HG03196 (cell line): ENCODE data around the gene LDLRAD1.
"Not testable (repeated sequence)": the region's sequence is repeated elsewhere in the genome, so short reads cannot be mapped to it uniquely, and the experiment has no call there.

Experiments
- ATAC-seq: cut with Tn5 transposase; IDR thresholded peaks from one replicate; pipeline ENCODE4 v1.9.1; 2021; ENCODE audit not compliant: unreplicated experiment

LDLRAD1 gene

GRCh38 chr1:53995683-53996082 lies 22.3 kb downstream of the LDLRAD1 start:
- ATAC-seq: no peak

GRCh38 chr1:53994516-53994915 lies 23.5 kb downstream of the LDLRAD1 start:
- ATAC-seq: not testable (repeated sequence)

GRCh38 chr1:53992085-53992874 lies 25.7 kb downstream of the LDLRAD1 start:
- no peak for ATAC-seq

GRCh38 chr1:53987880-53988279 lies 30.1 kb downstream of the LDLRAD1 start:
- no peak for ATAC-seq

GRCh38 chr1:53986458-53986857 lies 31.5 kb downstream of the LDLRAD1 start:
- no peak for ATAC-seq

- ATAC-seq: no peak
These were observed 33.3 kb downstream of the LDLRAD1 start for GRCh38 chr1:53984726-53985125.

GRCh38 chr1:53982763-53983104 lies 35.3 kb downstream of the LDLRAD1 start:
- ATAC-seq: no peak

GRCh38 chr1:53982034-53982762 lies 35.8 kb downstream of the LDLRAD1 start:
- no peak for ATAC-seq

- ATAC-seq: no peak
These were observed 36.8 kb downstream of the LDLRAD1 start for GRCh38 chr1:53981220-53981619.

GRCh38 chr1:53979712-53980450 lies 38.1 kb downstream of the LDLRAD1 start:
- ATAC-seq: no peak

- ATAC-seq: no peak
These were observed 42.1 kb downstream of the LDLRAD1 start for GRCh38 chr1:53975861-53976260.

GRCh38 chr1:53971718-53972117 lies 46.3 kb downstream of the LDLRAD1 start:
- no peak for ATAC-seq

GRCh38 chr1:53969323-53969722 lies 48.7 kb downstream of the LDLRAD1 start:
- ATAC-seq: not testable (repeated sequence)

- ATAC-seq: no peak
These were observed 49.9 kb downstream of the LDLRAD1 start for GRCh38 chr1:53968125-53968513.

- ATAC-seq: no peak
These were observed 50.4 kb downstream of the LDLRAD1 start for GRCh38 chr1:53967409-53968124.

GRCh38 chr1:53966794-53967193 lies 51.2 kb downstream of the LDLRAD1 start:
- no peak for ATAC-seq

- ATAC-seq: no peak
These were observed 53.9 kb downstream of the LDLRAD1 start for GRCh38 chr1:53964109-53964508.

- no peak for ATAC-seq
These were observed 54.5 kb downstream of the LDLRAD1 start for GRCh38 chr1:53963460-53963859.

GRCh38 chr1:53962395-53962794 lies 55.6 kb downstream of the LDLRAD1 start:
- ATAC-seq: no peak

GRCh38 chr1:53959664-53960250 lies 58.2 kb downstream of the LDLRAD1 start:
- no peak for ATAC-seq
